ENCODE results near the gene OXCT1. TPM values are rescaled to one million over a fixed set of nuclear protein-coding genes. Genes with fewer than 3 reads are reported as not detected.
"Not testable (repeated sequence)": the region's sequence is repeated elsewhere in the genome, so short reads cannot be mapped to it uniquely, and the experiment has no call there.

Gene OXCT1
- total RNA-seq, 1 donor from 2014 or later = 16.2 TPM

GRCh38 chr5:41856644-41857491 is 13.4 kb downstream of the OXCT1 start:
- TF ChIP-seq CTCF (IDR thresholded peaks at IDR 0.05) = peak; percentile 80
- peaks cover 38% of the 10 kb centered on the region for H3K36me3 ChIP-seq
- intact Hi-C loops (cut with DNase I) = no loop called here
- no peaks in the 10 kb centered on the region for H3K27me3 ChIP-seq
- no peaks in the 10 kb centered on the region for H3K4me1 ChIP-seq
- ATAC-seq (peak; percentile 95), DNase-seq (no peak)
- H3K27ac ChIP-seq = no peak overlapping the region
- no peaks in the 10 kb centered on the region for H3K9me3 ChIP-seq
- no peak overlapping the region for H3K4me3 ChIP-seq

GRCh38 chr5:41852293-41852692 is 17.9 kb downstream of the OXCT1 start:
- no peak for ATAC-seq

GRCh38 chr5:41851116-41851515 is 19.1 kb downstream of the OXCT1 start:
- Histone ChIP-seq H3K36me3 (peaks cover 40% of the 10 kb centered on the region), H3K4me1 (no peaks in the 10 kb centered on the region), H3K27ac (no peak overlapping the region), H3K9me3 (no peaks in the 10 kb centered on the region), H3K4me3 (no peak overlapping the region), H3K27me3 (no peaks in the 10 kb centered on the region)
- intact Hi-C loops (cut with DNase I) = no loop called here
- no peak for TF ChIP-seq CTCF (IDR thresholded peaks at IDR 0.05)
- DNase-seq (no peak), ATAC-seq (no peak)

More at GRCh38 chr5:41852293-41852692, 17.9 kb downstream of the OXCT1 start:
- intact Hi-C loops (cut with DNase I) = no loop called here
- H3K27me3 ChIP-seq = no peaks in the 10 kb centered on the region
- no peaks in the 10 kb centered on the region for H3K9me3 ChIP-seq
- no peak for DNase-seq
- no peak overlapping the region for H3K27ac ChIP-seq
- no peaks in the 10 kb centered on the region for H3K4me1 ChIP-seq
- H3K4me3 ChIP-seq = no peak overlapping the region
- H3K36me3 ChIP-seq = peaks cover 40% of the 10 kb centered on the region
- no peak for TF ChIP-seq CTCF (IDR thresholded peaks at IDR 0.05)

GRCh38 chr5:41848983-41849382 is 21.2 kb downstream of the OXCT1 start:
- no peaks in the 10 kb centered on the region for H3K4me1 ChIP-seq
- no peak overlapping the region for H3K27ac ChIP-seq
- no peaks in the 10 kb centered on the region for H3K27me3 ChIP-seq
- intact Hi-C loops (cut with DNase I) = no loop called here
- no peaks in the 10 kb centered on the region for H3K9me3 ChIP-seq
- no peak for TF ChIP-seq CTCF (IDR thresholded peaks at IDR 0.05)
- ATAC-seq (no peak), DNase-seq (no peak)
- H3K36me3 ChIP-seq = peaks cover 40% of the 10 kb centered on the region
- H3K4me3 ChIP-seq = no peak overlapping the region

- peaks cover 15% of the 10 kb centered on the region for H3K36me3 ChIP-seq
- DNase-seq; intact Hi-C loops (cut with DNase I); H3K27me3 ChIP-seq; H3K27ac ChIP-seq; H3K4me3 ChIP-seq; H3K4me1 ChIP-seq; ATAC-seq; H3K9me3 ChIP-seq: not testable (repeated sequence)
Measured at GRCh38 chr5:41845751-41846150, 24.5 kb downstream of the OXCT1 start.

GRCh38 chr5:41844502-41844901 is 25.7 kb downstream of the OXCT1 start:
- Histone ChIP-seq H3K4me1 (no peaks in the 10 kb centered on the region), H3K36me3 (peaks cover 7% of the 10 kb centered on the region), H3K27ac (no peak overlapping the region), H3K9me3 (no peaks in the 10 kb centered on the region), H3K4me3 (no peak overlapping the region), H3K27me3 (no peaks in the 10 kb centered on the region)
- no peak for TF ChIP-seq CTCF (IDR thresholded peaks at IDR 0.05)
- ATAC-seq = no peak
- intact Hi-C loops (cut with DNase I) = no loop called here
- DNase-seq = no peak

All from upper lobe of right lung (tissue), 1 donor.